Measurements from ENCODE around the gene CAPZA1. TPM values are rescaled to one million over a fixed set of nuclear protein-coding genes. Genes with fewer than 3 reads are reported as not detected.

CAPZA1 gene
- total RNA-seq, 1 donor from 2014 or later = 129 TPM

- no peaks in the 10 kb centered on the region for H3K9me3 Mint-ChIP-seq (ENCODE audit: unreplicated experiment)
- H3K4me3 Mint-ChIP-seq (ENCODE audit: unreplicated experiment) = no peak overlapping the region
- H3K4me1 Mint-ChIP-seq (ENCODE audit: unreplicated experiment) = peaks cover 6% of the 10 kb centered on the region
- no peaks in the 10 kb centered on the region for H3K27me3 Mint-ChIP-seq (ENCODE audit: unreplicated experiment)
- peaks cover 37% of the 10 kb centered on the region for H3K36me3 Mint-ChIP-seq (ENCODE audit: unreplicated experiment)
- DNase-seq (ENCODE audit: extremely low spot score, unreplicated experiment) = no peak
- H3K27ac Mint-ChIP-seq (ENCODE audit: unreplicated experiment) = no peak overlapping the region
- no peak for TF ChIP-seq CTCF (IDR thresholded peaks at IDR 0.05)
These were observed 74.8 kb downstream of the CAPZA1 start for GRCh38 chr1:112694363-112694929.

GRCh38 chr1:112695276-112695675 lies 75.6 kb downstream of the CAPZA1 start:
- no peak for TF ChIP-seq CTCF (IDR thresholded peaks at IDR 0.05)
- H3K27me3 Mint-ChIP-seq (ENCODE audit: unreplicated experiment) = no peaks in the 10 kb centered on the region
- H3K9me3 Mint-ChIP-seq (ENCODE audit: unreplicated experiment) = no peaks in the 10 kb centered on the region
- H3K4me3 Mint-ChIP-seq (ENCODE audit: unreplicated experiment) = no peak overlapping the region
- peaks cover 35% of the 10 kb centered on the region for H3K36me3 Mint-ChIP-seq (ENCODE audit: unreplicated experiment)
- no peak for DNase-seq (ENCODE audit: extremely low spot score, unreplicated experiment)
- peaks cover 15% of the 10 kb centered on the region for H3K4me1 Mint-ChIP-seq (ENCODE audit: unreplicated experiment)
- no peak overlapping the region for H3K27ac Mint-ChIP-seq (ENCODE audit: unreplicated experiment)

GRCh38 chr1:112696578-112697314 lies 77.1 kb downstream of the CAPZA1 start:
- TF ChIP-seq CTCF (IDR thresholded peaks at IDR 0.05) = no peak
- peaks cover 32% of the 10 kb centered on the region for H3K36me3 Mint-ChIP-seq (ENCODE audit: unreplicated experiment)
- no peaks in the 10 kb centered on the region for H3K27me3 Mint-ChIP-seq (ENCODE audit: unreplicated experiment)
- no peak for DNase-seq (ENCODE audit: extremely low spot score, unreplicated experiment)
- H3K27ac Mint-ChIP-seq (ENCODE audit: unreplicated experiment) = no peak overlapping the region
- no peak overlapping the region for H3K4me3 Mint-ChIP-seq (ENCODE audit: unreplicated experiment)
- peaks cover 30% of the 10 kb centered on the region for H3K4me1 Mint-ChIP-seq (ENCODE audit: unreplicated experiment)
- H3K9me3 Mint-ChIP-seq (ENCODE audit: unreplicated experiment) = no peaks in the 10 kb centered on the region

GRCh38 chr1:112697781-112698201 lies 78.2 kb downstream of the CAPZA1 start:
- no peaks in the 10 kb centered on the region for H3K9me3 Mint-ChIP-seq (ENCODE audit: unreplicated experiment)
- no peak overlapping the region for H3K27ac Mint-ChIP-seq (ENCODE audit: unreplicated experiment)
- peak; percentile 79 for DNase-seq (ENCODE audit: extremely low spot score, unreplicated experiment)
- H3K27me3 Mint-ChIP-seq (ENCODE audit: unreplicated experiment) = no peaks in the 10 kb centered on the region
- H3K4me3 Mint-ChIP-seq (ENCODE audit: unreplicated experiment) = no peak overlapping the region
- H3K4me1 Mint-ChIP-seq (ENCODE audit: unreplicated experiment) = peaks cover 40% of the 10 kb centered on the region
- peaks cover 31% of the 10 kb centered on the region for H3K36me3 Mint-ChIP-seq (ENCODE audit: unreplicated experiment)
- TF ChIP-seq CTCF (IDR thresholded peaks at IDR 0.05) = no peak
